Psoas muscle (tissue), 8 donors: ENCODE measurements around the gene GLOD5. TPM values are rescaled to one million over a fixed set of nuclear protein-coding genes. Genes with fewer than 3 reads are reported as not detected.

Experiments used
- ATAC-seq, 4 donors: fragments of 200-7000 bp; cut with Tn5 transposase; one replicate each; pipeline ENCODE4 v1.9.1; 2020; ENCODE audit warnings: moderate library complexity in 3 of 4, mild to moderate bottlenecking in 2 of 4
- DNase-seq, 2 donors: peaks; one replicate each; pipeline ENCODE4 v3.0.0-alpha.2; 2020
- H3K27ac ChIP-seq: fragments of 200-600 bp; one replicate; pipeline ENCODE4 v1.8.0; 2022
- H3K27me3 ChIP-seq, 3 donors: fragments of 200-600 bp in 1 of 3; one replicate each; pipeline versions ENCODE4 v1.6.1 to v1.8.0; 2013 to 2022; ENCODE audit warnings: low read length in 2 of 3, mild to moderate bottlenecking in 2 of 3, moderate library complexity in 1 of 3; ENCODE audit not compliant: insufficient read depth in 3 of 3
- H3K36me3 ChIP-seq, 2 donors: fragments of 200-600 bp in 1 of 2; one replicate each; pipeline versions ENCODE4 v1.6.1 to v1.8.0; 2013 to 2022; ENCODE audit warnings: low read depth in 1 of 2, mild to moderate bottlenecking in 1 of 2, moderate library complexity in 1 of 2; ENCODE audit not compliant: insufficient read depth in 1 of 2
- H3K4me1 ChIP-seq: fragments of 200-600 bp; one replicate; pipeline ENCODE4 v1.8.0; 2022
- H3K4me3 ChIP-seq: fragments of 200-600 bp; one replicate; pipeline ENCODE4 v1.8.0; 2022; ENCODE audit warnings: mild to moderate bottlenecking
- H3K9me3 ChIP-seq: fragments of 200-600 bp; one replicate; pipeline ENCODE4 v1.8.0; 2022
- CTCF ChIP-seq: fragments of 200-600 bp; IDR thresholded peaks from one replicate; pipeline ENCODE4 v1.8.0; 2022; ENCODE audit warnings: antibody characterized with exemption
- WGBS, 3 donors: extraction: QIAGEN DNeasy Blood & Tissue Kit; methylation state at CpG; one replicate each; pipeline versions ENCODE4 v1.1.6 to v1.1.7; 2013; 5-methylcytosine and 5-hydroxymethylcytosine counted together
- intact Hi-C, 2 donors: fragments of 100-400 bp; cut with DNase I; formaldehyde crosslinking; loops; one replicate each; pipeline versions ENCODE4 v1.11.0 to v1.14.2; 2022
- polyA plus RNA-seq, 3 donors: library from polyadenylated mRNA; stranded (reverse); fragments of 200-250 nt; gene quantifications; one replicate each; pipeline ENCODE4 v1.2.3, GENCODE V29; 2013
- total RNA-seq, 4 donors: library from RNA; stranded (reverse); fragmentation: NEBNext Ultra II Directional in 2 of 4; extraction: Animal tissue kit (Norgen Biotek cat#: 25700) in 2 of 4; gene quantifications; one replicate each; pipeline versions ENCODE4 v1.2.1 to v1.2.4, GENCODE V29; 2021 to 2023
- donor health status: healthy with polysubstance abuse.
- donor health status: DM: no; HTN: no; CAD: no; lungs with moderate emphysema.
- donor health status: Bipolar disorder and iron deficiency.
- donor health status: healthy.
- donor health status: DM: yes; HTN: yes; CAD: no.
- donor health status: DM: no; HTN: no; CAD: no.
- donor health status: DM: no; HTN: no; CAD: no.
- donor health status: DM: yes; HTN: yes; CAD: no.

Gene GLOD5
- total and polyA plus RNA-seq, 7 donors, result not detected

DNA sequence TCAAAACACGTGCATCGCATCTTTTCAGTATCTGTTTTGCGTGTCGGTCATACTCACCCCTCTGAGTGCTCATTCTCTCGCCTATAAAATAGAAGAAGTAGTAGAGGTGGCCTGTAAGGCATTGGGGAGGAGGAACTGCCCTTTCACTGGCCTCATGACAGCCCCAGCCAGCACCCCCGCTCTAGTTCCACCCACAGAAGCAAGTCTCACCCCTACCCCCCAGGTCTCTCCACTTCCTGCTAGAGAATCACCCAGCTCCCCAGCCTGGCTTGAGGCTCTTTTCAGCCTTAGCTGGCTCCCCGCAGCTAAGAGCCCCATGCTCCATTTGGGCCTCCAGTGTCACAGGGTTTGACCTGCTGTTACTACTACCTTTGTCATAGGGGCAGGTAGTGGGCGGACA lies 52.1 kb downstream of the GLOD5 start:
- Histone ChIP-seq H3K27me3 (peaks cover 0 to 3% (median 0%) of the 10 kb centered on the region in 3 donors), H3K36me3 (peaks cover 0 to 56% of the 10 kb centered on the region in 2 donors), H3K9me3 (no peaks in the 10 kb centered on the region), H3K4me1 (no peaks in the 10 kb centered on the region), H3K4me3 (no peak overlapping the region), H3K27ac (no peak overlapping the region)
- ATAC-seq (no peak), DNase-seq (no peak)
- intact Hi-C loops, result no loop called here
- no peak for TF ChIP-seq CTCF
- 91 to 97% (median 96%) methylated on average over 8 of the region's 8 CpGs for WGBS, 3 donors

DNA sequence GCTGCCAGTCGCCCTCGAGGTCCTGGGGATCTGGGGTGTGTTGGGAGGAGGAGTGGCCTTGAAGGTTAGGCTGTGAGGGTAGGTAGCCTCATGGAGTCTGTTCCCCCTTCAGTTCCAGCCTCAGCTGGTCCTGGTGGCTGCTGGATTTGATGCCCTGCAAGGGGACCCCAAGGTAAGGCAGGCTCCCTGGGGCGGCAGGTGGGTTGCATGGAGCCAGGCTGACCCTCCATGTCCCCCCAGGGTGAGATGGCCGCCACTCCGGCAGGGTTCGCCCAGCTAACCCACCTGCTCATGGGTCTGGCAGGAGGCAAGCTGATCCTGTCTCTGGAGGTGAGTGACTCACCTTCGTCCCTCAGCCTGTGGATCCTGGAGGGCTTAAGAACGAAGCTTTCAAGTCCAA lies 53.2 kb downstream of the GLOD5 start:
- no peak for DNase-seq
- Histone ChIP-seq H3K36me3 (peaks cover 0 to 61% of the 10 kb centered on the region in 2 donors), H3K4me1 (no peaks in the 10 kb centered on the region), H3K9me3 (no peaks in the 10 kb centered on the region), H3K27ac (no peak overlapping the region), H3K4me3 (no peak overlapping the region), H3K27me3 (peaks cover 0 to 3% (median 0%) of the 10 kb centered on the region in 3 donors)
- intact Hi-C loops, result no loop called here
- 87 to 95% (median 92%) methylated on average over 4 to 8 of the region's 8 CpGs for WGBS, 3 donors
- ATAC-seq, result no peak
- no peak for TF ChIP-seq CTCF

DNA sequence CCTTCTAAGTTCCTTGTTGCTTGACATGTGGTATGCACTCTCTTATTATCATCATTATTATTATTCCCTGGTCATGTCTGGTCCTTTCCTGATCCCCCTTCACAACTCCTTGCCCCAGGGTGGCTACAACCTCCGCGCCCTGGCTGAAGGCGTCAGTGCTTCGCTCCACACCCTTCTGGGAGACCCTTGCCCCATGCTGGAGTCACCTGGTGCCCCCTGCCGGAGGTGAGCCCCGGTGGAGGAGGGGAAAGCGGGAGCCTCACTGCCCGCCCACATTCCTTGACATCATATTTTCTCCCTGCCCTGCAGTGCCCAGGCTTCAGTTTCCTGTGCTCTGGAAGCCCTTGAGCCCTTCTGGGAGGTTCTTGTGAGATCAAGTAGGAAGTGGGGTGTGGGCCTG lies 53.7 kb downstream of the GLOD5 start:
- Histone ChIP-seq H3K27ac (no peak overlapping the region), H3K9me3 (no peaks in the 10 kb centered on the region), H3K27me3 (peaks cover 0 to 3% (median 0%) of the 10 kb centered on the region in 3 donors), H3K4me1 (no peaks in the 10 kb centered on the region), H3K36me3 (peaks cover 0 to 58% of the 10 kb centered on the region in 2 donors), H3K4me3 (no peak overlapping the region)
- TF ChIP-seq CTCF, result no peak
- intact Hi-C loops, result no loop called here
- DNase-seq, result no peak
- WGBS, 3 donors, result 86 to 91% (median 88%) methylated on average over 8 of the region's 8 CpGs
- ATAC-seq, result no peak

DNA sequence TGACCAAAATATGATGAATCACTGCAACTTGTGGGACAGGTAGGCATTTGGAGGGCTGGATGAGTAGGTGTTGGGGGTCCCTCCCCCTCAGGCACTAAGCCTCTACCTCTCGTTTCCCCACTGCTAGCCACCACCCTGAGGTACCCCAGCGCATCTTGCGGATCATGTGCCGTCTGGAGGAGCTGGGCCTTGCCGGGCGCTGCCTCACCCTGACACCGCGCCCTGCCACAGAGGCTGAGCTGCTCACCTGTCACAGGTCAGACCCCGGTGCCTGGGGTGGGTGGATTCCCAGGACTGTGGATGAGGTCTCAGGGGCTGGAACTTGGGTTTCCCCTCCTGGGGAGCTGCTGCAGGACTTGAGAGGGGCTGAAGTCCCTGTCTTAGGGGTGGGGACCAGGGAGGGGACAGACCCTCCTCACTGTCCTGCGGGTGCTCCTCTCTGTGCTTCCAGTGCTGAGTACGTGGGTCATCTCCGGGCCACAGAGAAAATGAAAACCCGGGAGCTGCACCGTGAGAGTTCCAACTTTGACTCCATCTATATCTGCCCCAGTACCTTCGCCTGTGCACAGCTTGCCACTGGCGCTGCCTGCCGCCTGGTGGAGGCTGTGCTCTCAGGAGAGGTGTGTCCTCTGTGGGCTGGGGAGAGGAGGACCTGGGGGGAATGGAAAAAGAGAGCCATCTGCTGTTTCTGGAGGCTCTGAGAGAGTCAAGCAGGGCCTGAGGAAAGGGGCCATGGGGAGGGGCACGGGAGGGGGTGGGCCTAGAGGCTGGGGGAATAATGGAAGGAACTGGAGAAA lies 54.7 kb downstream of the GLOD5 start:
- WGBS, 3 donors, result 91 to 96% (median 93%) methylated on average over 17 to 18 of the region's 18 CpGs
- Histone ChIP-seq H3K9me3 (no peaks in the 10 kb centered on the region), H3K4me3 (no peak overlapping the region), H3K27ac (no peak overlapping the region), H3K36me3 (peaks cover 0 to 58% of the 10 kb centered on the region in 2 donors), H3K4me1 (no peaks in the 10 kb centered on the region), H3K27me3 (peaks cover 0 to 3% (median 0%) of the 10 kb centered on the region in 3 donors)
- ATAC-seq, result no peak
- intact Hi-C loops, result no loop called here
- no peak for DNase-seq
- no peak for TF ChIP-seq CTCF
